BE2C (cell line): ENCODE data around the gene SLC2A3.
"Not testable (repeated sequence)": the region's sequence is repeated elsewhere in the genome, so short reads cannot be mapped to it uniquely, and the experiment has no call there.

Experiments used
- DNase-seq: peaks from one replicate; pipeline ENCODE4 v3.0.0-alpha.2; 2020
- H3K27me3 ChIP-seq: fragments of 250-450 bp; sonication (Bioruptor Pico); 2 replicates; pipeline ENCODE4 v1.5.1; 2020; ENCODE audit warnings: mild to moderate bottlenecking
- H3K36me3 ChIP-seq: fragments of 250-450 bp; sonication (Bioruptor Pico); 2 replicates; pipeline ENCODE4 v1.5.1; 2020; ENCODE audit warnings: mild to moderate bottlenecking
- H3K4me1 ChIP-seq: fragments of 250-450 bp; sonication (Bioruptor Pico); 2 replicates; pipeline ENCODE4 v1.5.1; 2020
- H3K4me3 ChIP-seq: 2 replicates; pipeline ENCODE4 v1.5.1; 2011; ENCODE audit warnings: low read depth, low read length
- H3K9me3 ChIP-seq: fragments of 250-450 bp; sonication (Bioruptor Pico); 2 replicates; pipeline ENCODE4 v1.5.1; 2020
- TF ChIP-seq, protein P1 (sequence below): IDR thresholded peaks from 2 replicates; pipeline ENCODE4 v1.5.1; 2012; ENCODE audit warnings: mild to moderate bottlenecking, low read depth, low read length

Gene SLC2A3

DNA sequence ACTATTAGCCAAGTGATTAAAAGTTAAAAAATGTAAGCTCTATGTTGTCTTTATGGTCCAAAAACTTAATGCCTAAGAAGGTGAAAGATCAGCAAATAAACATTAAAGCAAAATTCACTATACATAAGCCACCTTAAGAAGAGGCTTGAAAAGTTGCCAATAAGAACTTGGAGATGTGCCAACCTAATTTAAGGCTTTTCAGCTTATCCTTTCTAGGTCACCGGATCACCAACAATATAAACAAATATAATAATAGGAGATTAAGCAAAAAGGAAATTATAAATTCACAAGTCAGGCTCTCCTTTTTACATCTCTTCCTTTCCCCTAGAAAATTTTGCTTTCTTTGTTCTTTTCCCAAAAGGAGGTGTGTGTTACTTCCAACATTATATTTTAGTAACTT, 30.9 kb downstream of the SLC2A3 start:
- Histone ChIP-seq H3K27me3 (no peaks in the 10 kb centered on the region), H3K36me3 (no peaks in the 10 kb centered on the region), H3K4me3 (no peak overlapping the region), H3K4me1 (0 out of 2 replicates have a peak, but pooled peaks cover 3% of the 10 kb centered on the region), H3K9me3 (no peaks in the 10 kb centered on the region)
- no peak for DNase-seq
- TF ChIP-seq, protein P1, sequence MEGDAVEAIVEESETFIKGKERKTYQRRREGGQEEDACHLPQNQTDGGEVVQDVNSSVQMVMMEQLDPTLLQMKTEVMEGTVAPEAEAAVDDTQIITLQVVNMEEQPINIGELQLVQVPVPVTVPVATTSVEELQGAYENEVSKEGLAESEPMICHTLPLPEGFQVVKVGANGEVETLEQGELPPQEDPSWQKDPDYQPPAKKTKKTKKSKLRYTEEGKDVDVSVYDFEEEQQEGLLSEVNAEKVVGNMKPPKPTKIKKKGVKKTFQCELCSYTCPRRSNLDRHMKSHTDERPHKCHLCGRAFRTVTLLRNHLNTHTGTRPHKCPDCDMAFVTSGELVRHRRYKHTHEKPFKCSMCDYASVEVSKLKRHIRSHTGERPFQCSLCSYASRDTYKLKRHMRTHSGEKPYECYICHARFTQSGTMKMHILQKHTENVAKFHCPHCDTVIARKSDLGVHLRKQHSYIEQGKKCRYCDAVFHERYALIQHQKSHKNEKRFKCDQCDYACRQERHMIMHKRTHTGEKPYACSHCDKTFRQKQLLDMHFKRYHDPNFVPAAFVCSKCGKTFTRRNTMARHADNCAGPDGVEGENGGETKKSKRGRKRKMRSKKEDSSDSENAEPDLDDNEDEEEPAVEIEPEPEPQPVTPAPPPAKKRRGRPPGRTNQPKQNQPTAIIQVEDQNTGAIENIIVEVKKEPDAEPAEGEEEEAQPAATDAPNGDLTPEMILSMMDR, result no peak

DNA sequence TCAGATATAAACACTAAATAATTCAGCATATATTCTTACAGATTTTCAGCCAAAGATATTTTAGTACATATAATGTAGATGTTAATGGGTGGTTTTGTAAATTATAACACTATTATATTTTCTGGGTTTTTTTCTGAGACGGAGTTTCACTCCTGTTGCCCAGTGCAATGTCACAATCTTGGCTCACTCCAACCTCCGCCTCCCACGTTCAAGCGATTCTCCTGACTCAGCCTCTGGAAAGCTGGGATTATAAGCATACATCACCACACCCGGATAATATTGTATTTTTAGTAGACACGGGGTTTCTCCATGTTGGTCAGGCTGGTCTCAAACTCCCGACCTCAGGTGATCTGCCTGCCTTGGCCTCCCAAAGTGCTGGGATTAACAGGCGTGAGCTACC, 33.6 kb downstream of the SLC2A3 start:
- H3K9me3 ChIP-seq, DNase-seq, H3K4me3 ChIP-seq, H3K36me3 ChIP-seq, H3K4me1 ChIP-seq, H3K27me3 ChIP-seq: not testable (repeated sequence)

DNA sequence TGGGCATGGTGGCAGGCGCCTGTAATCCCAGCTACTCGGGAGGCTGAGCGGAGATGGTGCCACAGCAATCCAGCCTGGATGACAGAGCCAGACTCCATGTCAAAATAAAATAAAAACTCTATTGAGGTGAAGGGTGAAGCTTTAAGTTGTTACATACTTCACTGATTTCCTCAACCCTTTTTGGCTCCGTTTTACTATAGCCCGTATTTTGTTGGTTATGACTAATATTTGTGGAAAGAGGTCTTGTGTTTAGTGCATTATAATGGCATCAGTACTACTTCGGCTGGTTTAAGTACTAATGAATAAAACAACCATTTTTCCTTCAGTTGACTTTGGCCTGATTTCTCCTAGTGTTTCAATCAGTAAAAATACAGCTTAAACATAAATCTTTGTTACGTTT, 36.2 kb downstream of the SLC2A3 start:
- DNase-seq, result no peak
- TF ChIP-seq, protein P1, result no peak
- H3K9me3 ChIP-seq, result no peaks in the 10 kb centered on the region

DNA sequence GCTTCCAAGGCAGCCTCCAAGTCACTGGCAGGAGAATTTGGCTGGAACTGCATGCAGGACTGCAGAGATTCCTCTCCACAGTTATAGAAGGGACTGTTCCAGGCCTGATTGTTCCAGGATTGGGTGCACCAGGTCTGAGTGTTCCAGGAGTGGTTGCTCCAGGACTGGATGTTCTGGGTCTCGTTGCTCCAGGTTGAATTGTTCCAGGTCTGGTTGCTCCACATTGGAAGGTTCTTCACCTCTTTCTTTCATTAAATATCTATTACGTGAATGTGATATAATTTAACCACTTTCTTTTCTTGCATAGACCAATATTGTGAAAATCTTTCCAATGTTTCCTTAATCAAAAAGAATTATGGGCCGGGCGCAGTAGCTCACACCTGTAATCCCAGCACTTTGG, 39.3 kb downstream of the SLC2A3 start:
- not testable (repeated sequence) for H3K36me3 ChIP-seq, H3K9me3 ChIP-seq, H3K4me3 ChIP-seq, H3K4me1 ChIP-seq, H3K27me3 ChIP-seq, DNase-seq

More for the DNA sequence above, 36.2 kb downstream of the SLC2A3 start:
- Histone ChIP-seq H3K27me3 (no peaks in the 10 kb centered on the region), H3K4me3 (no peak overlapping the region), H3K36me3 (no peaks in the 10 kb centered on the region), H3K4me1 (no peaks in the 10 kb centered on the region)

DNA sequence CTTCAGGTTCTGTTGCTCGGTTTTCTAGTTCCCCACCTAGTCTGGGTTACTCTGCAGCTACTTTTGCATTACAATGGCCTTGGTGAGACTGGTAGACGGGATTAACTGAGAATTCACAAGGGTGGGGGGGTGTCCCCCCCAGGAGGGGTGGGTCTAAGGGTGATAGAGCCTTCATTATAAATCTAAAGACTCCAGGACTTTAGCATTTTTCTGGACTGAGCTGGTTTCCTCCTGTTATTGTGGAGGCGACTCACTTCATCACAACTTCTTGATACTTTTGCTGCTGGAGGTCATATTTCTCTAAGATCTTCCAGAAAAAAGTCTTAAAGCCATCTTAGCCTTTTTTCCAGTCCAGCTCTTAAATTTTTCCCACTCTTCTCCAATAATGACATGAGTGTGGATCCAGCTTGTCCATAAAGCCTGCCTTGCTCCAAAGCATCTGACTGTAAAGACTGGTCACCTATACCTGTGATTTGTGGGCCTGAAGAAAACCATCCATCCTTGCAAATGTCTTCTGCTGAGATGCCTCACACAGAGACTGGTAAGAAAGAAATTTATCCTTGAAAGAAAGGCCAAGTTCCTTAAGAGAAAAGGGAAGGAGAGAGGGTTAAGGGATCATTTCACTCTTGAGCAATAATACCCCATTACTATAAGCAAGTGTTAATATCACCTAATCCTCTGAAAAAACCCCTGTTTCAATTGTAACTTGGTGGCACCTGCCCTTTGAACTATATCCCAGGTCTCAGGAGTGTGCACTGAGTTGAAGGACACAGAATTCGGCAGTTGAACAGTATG, 43.6 kb downstream of the SLC2A3 start:
- Histone ChIP-seq H3K27me3 (no peaks in the 10 kb centered on the region), H3K4me3 (no peak overlapping the region), H3K36me3 (no peaks in the 10 kb centered on the region), H3K4me1 (no peaks in the 10 kb centered on the region), H3K9me3 (no peaks in the 10 kb centered on the region)
- TF ChIP-seq, protein P1, result no peak
- no peak for DNase-seq

DNA sequence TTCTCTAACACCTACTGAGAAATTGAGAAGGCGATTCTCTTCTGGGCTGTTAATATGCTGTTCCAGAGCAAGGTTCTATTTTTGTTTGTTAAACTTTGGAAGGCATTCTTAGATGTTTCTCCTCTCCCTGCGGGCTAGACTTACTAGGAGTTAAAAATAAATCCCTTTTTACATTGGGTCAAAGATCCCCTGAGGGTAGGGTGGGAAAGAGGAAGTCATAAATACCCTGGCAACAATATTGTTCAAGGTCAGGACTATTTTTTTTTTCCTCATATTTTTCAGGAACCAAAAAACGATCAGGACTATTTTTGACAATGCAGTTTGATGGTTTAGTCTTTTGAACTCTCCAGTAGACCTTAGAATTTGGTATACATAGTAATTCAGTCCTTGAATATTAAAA, 51.3 kb downstream of the SLC2A3 start:
- Histone ChIP-seq H3K27me3 (no peaks in the 10 kb centered on the region), H3K4me1 (no peaks in the 10 kb centered on the region), H3K9me3 (no peaks in the 10 kb centered on the region), H3K36me3 (no peaks in the 10 kb centered on the region), H3K4me3 (no peak overlapping the region)
- DNase-seq, result no peak
- TF ChIP-seq, protein P1, result no peak

DNA sequence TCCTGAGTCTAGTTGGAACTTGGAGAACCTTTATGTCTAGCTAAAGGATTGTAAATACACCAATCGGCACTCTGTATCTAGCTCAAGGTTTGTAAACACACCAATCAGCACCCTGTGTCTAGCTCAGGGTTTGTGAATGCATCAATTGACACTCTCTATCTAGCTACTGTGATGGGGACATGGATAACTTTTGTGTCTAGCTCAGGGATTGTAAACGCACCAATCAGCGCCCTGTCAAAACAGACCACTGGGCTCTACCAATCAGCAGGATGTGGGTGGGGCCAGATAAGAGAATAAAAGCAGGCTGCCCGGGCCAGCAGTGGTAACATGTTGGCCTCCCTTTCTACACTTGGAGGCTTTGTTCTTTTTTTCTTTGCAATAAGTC, 54.3 kb downstream of the SLC2A3 start:
- H3K27me3 ChIP-seq, H3K36me3 ChIP-seq, DNase-seq, H3K4me3 ChIP-seq, H3K4me1 ChIP-seq, H3K9me3 ChIP-seq: not testable (repeated sequence)

DNA sequence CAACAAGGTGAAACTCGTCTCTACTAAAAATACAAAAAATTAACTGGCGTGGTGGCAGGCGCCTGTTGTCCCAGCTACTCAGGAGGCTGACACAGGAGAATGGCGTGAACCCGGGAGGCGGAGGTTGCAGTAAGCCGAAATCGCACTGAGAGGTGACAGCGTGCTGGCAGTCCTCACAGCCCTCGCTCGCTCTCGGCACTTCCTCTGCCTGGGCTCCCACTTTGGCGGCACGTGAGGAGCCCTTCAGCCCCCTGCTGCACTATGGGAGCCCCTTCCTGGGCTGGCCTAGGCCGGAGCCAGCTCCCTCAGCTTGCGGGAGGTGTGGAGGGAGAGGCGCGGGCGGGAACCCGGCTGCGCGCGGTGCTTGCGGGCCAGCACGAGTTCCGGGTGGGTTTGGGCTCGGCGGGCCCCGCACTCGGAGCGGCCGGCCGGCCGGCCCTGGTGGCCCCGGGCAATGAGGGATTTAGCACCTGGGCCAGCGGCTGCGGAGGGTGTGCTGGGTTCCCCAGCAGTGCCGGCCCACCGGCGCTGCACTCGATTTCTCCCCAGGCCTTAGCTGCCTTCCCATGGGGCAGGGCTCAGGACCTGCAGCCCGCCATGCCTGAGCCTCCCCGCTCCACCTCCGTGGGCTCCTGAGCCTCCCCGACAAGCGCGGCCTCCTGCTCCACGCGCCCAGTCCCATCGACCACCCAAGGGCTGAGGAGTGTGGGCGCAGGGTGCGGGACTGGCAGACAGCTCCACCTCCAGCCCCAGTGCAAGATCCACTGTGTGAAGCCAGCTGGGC, 54.8 kb downstream of the SLC2A3 start:
- H3K9me3 ChIP-seq, H3K4me3 ChIP-seq, DNase-seq, H3K36me3 ChIP-seq, H3K27me3 ChIP-seq, H3K4me1 ChIP-seq: not testable (repeated sequence)
